Lung (tissue), 12 donors: ENCODE data around the gene CYB5R4. TPM values are rescaled to one million over a fixed set of nuclear protein-coding genes. Genes with fewer than 3 reads are reported as not detected.
A peak's percentile ranks its signal among the peaks of the same experiment; 100 is the strongest.
"Not testable (repeated sequence)": the region's sequence is repeated elsewhere in the genome, so short reads cannot be mapped to it uniquely, and the experiment has no call there.

Experiments
- ATAC-seq: fragments of 200-7000 bp; cut with Tn5 transposase; one replicate; pipeline ENCODE4 v1.9.1; 2020; ENCODE audit warnings: moderate number of reproducible peaks; ENCODE audit not compliant: insufficient read depth, low FRiP score
- DNase-seq, 3 donors: peaks; one replicate each; pipeline ENCODE4 v3.0.0-alpha.2; 2013 to 2017
- H3K27ac ChIP-seq, 2 donors: one replicate each; pipeline ENCODE4 v1.5.1; 2013; ENCODE audit warnings: mild to moderate bottlenecking in 2 of 2, moderate library complexity in 2 of 2, control low read depth in 1 of 2, inconsistent platforms in 1 of 2, low read depth in 1 of 2, low read length in 1 of 2
- H3K27me3 ChIP-seq, 3 donors: one replicate each; pipeline ENCODE4 v1.5.1; 2013; ENCODE audit warnings: low read length in 2 of 3; ENCODE audit not compliant: control insufficient read depth in 3 of 3, insufficient read depth in 3 of 3
- H3K36me3 ChIP-seq, 4 donors: one replicate each; pipeline ENCODE4 v1.5.1; 2013; ENCODE audit warnings: low read length in 4 of 4, mild to moderate bottlenecking in 1 of 4, moderate library complexity in 1 of 4; ENCODE audit not compliant: control insufficient read depth in 4 of 4, insufficient read depth in 4 of 4
- H3K4me1 ChIP-seq, 5 donors: one replicate each; pipeline ENCODE4 v1.5.1; 2013; ENCODE audit warnings: low read length in 5 of 5, mild to moderate bottlenecking in 2 of 5, moderate library complexity in 1 of 5; ENCODE audit not compliant: control insufficient read depth in 5 of 5, insufficient read depth in 5 of 5
- H3K4me3 ChIP-seq: one replicate; pipeline ENCODE4 v1.5.1; 2013; ENCODE audit warnings: mild to moderate bottlenecking, control low read depth, moderate library complexity
- H3K9ac ChIP-seq, 2 donors: one replicate each; pipeline ENCODE4 v1.5.1; 2013; ENCODE audit warnings: low read length in 2 of 2, control low read depth in 1 of 2; ENCODE audit not compliant: insufficient read depth in 1 of 2
- H3K9me3 ChIP-seq, 4 donors: one replicate each; pipeline ENCODE4 v1.5.1; 2013; ENCODE audit warnings: low read length in 3 of 4, mild to moderate bottlenecking in 1 of 4, moderate library complexity in 1 of 4; ENCODE audit not compliant: control insufficient read depth in 4 of 4, insufficient read depth in 3 of 4
- WGBS, 2 donors: extraction: QIAGEN DNeasy Blood & Tissue Kit; methylation state at CpG; one replicate each; pipeline ENCODE4 v1.1.7; 2013; 5-methylcytosine and 5-hydroxymethylcytosine counted together
- polyA plus RNA-seq, 2 donors: library from polyadenylated mRNA; stranded (reverse); fragments of 200-250 nt; gene quantifications; one replicate each; pipeline ENCODE4 v1.2.1, GENCODE V29; 2013
- total RNA-seq, 2 donors: library from RNA; depleted of rRNA in 1 of 2; stranded (reverse); fragments of >200 nt in 1 of 2; gene quantifications; one replicate each; pipeline ENCODE4 v1.2.1, GENCODE V29; 2014 to 2021
- TF ChIP-seq, protein P1 (sequence below): IDR thresholded peaks from 2 replicates; pipeline ENCODE4 v1.5.1; 2012; ENCODE audit warnings: mild to moderate bottlenecking; ENCODE audit errors: control extremely low read depth, extremely low read depth
- donor health status: control.
- donor health status: control.
- donor health status: Bipolar disorder and iron deficiency.
- donor health status: healthy.
- donor health status: DM: yes; HTN: yes; CAD: no.

The CYB5R4 gene
- total and polyA plus RNA-seq, 4 donors: 4.6 to 41.4 (median 24.9) TPM

DNA sequence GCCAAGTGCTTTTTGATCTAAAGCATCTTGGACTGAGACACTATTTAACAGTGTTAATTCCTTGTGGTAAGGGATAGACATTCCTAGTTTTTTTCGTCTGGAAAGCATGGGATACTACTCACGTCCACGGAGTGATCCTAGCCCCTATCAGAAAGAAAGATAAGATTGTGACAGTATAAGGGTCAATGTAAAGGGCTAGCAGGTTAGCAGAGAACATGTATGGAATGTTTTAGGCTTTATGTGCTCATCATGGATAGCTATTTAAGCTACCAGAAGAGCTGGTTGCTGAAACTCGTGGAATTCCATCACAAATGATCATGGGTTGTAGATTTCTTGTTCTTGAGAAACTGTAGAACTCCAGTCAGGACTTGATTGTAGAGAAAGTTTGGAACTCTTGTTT lies 32.1 kb downstream of the CYB5R4 start:
- ATAC-seq (no peak), DNase-seq (no peak)
- Histone ChIP-seq H3K4me3 (no peak overlapping the region), H3K36me3 (no peaks in the 10 kb centered on the region), H3K27ac (no peak overlapping the region), H3K4me1 (peaks cover 0 to 17% (median 0%) of the 10 kb centered on the region in 5 donors), H3K9ac (no peak overlapping the region), H3K27me3 (no peaks in the 10 kb centered on the region), H3K9me3 (no peaks in the 10 kb centered on the region)
- TF ChIP-seq, protein P1, sequence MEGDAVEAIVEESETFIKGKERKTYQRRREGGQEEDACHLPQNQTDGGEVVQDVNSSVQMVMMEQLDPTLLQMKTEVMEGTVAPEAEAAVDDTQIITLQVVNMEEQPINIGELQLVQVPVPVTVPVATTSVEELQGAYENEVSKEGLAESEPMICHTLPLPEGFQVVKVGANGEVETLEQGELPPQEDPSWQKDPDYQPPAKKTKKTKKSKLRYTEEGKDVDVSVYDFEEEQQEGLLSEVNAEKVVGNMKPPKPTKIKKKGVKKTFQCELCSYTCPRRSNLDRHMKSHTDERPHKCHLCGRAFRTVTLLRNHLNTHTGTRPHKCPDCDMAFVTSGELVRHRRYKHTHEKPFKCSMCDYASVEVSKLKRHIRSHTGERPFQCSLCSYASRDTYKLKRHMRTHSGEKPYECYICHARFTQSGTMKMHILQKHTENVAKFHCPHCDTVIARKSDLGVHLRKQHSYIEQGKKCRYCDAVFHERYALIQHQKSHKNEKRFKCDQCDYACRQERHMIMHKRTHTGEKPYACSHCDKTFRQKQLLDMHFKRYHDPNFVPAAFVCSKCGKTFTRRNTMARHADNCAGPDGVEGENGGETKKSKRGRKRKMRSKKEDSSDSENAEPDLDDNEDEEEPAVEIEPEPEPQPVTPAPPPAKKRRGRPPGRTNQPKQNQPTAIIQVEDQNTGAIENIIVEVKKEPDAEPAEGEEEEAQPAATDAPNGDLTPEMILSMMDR: no peak
- WGBS, 2 donors: 89 to 94% methylated on average over 4 of the region's 4 CpGs

DNA sequence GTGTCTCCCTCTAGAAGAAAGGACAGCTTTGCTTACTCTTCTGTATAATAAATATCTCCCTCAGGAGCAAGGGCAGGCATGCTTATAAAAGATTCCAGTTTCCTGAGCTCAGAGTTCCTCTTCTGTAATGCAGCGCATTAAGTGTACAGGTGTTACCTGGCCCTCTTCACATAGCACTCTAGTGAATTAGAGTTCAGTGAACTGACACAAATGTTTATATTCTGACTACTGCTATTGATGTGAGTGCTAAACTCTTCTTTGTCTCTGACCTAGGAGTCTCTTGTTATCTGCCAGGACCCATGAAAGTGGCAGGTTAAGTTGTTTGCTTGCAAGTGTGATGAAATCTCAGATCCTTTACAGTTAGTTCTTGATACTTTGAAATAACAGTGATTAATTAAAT lies 33.5 kb downstream of the CYB5R4 start:
- 53 to 65% methylated on average over 1 of the region's 1 CpG for WGBS, 2 donors
- ATAC-seq (no peak), DNase-seq (peak in 1 of 3 donors; percentile 1)
- TF ChIP-seq, protein P1: no peak
- H3K9ac ChIP-seq: no peak overlapping the region
- no peak overlapping the region for H3K27ac ChIP-seq
- no peaks in the 10 kb centered on the region for H3K36me3 ChIP-seq
- peaks cover 0 to 14% (median 0%) of the 10 kb centered on the region in 5 donors for H3K4me1 ChIP-seq
- H3K27me3 ChIP-seq: no peaks in the 10 kb centered on the region
- H3K4me3 ChIP-seq: no peak overlapping the region
- no peaks in the 10 kb centered on the region for H3K9me3 ChIP-seq

DNA sequence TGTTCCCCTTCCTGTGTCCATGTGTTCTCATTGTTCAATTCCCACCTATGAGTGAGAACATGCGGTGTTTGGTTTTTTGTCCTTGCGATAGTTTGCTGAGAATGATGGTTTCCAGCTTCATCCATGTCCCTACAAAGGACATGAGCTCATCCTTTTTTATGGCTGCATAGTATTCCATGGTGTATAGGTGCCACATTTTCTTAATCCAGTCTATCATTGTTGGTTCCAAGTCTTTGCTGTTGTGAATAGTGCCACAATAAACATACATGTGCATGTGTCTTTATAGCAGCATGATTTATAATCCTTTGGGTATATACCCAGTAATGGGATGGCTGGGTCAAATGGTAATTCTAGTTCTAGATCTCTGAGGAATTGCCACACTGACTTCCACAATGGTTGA lies 37.6 kb downstream of the CYB5R4 start:
- H3K9me3 ChIP-seq, H3K9ac ChIP-seq, H3K4me1 ChIP-seq, H3K4me3 ChIP-seq, DNase-seq, H3K27ac ChIP-seq, H3K36me3 ChIP-seq, ATAC-seq, H3K27me3 ChIP-seq: not testable (repeated sequence)
- WGBS, 2 donors: no CpG with 5 or more reads among the region's 2 CpGs

DNA sequence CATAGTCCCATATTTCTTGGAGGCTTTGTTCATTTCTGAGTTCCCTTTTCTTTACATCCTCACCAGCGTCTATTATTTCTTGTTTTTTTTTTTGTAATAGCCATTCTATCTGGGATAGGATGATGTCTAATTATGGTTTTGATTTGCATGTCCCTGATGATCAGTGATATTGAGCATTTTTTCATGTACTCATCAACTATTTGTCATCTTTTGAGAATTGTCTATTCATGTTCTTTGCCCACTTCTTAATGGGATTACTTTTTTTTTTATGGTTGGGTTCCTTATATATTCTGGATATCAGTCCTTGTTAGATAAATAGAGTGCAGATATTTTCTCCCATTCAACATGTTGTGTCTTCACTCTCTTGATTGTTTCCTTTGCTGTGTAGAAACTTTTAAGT lies 42.1 kb downstream of the CYB5R4 start:
- H3K27me3 ChIP-seq: no peaks in the 10 kb centered on the region
- TF ChIP-seq, protein P1: no peak
- DNase-seq (no peak), ATAC-seq (no peak)
- H3K27ac ChIP-seq: no peak overlapping the region
- H3K4me1 ChIP-seq: peaks cover 0 to 2% (median 0%) of the 10 kb centered on the region in 5 donors
- H3K4me3 ChIP-seq: no peak overlapping the region
- H3K36me3 ChIP-seq: no peaks in the 10 kb centered on the region
- H3K9ac ChIP-seq: no peak overlapping the region
- H3K9me3 ChIP-seq: no peaks in the 10 kb centered on the region
- WGBS, 2 donors: 78 to 80% methylated on average over 1 of the region's 1 CpG
